ENCODE measurements around the gene IFTAP.

Gene IFTAP

GRCh38 chr11:36628141-36628540, 33.8 kb downstream of the IFTAP start:
- TF ChIP-seq, protein P1, sequence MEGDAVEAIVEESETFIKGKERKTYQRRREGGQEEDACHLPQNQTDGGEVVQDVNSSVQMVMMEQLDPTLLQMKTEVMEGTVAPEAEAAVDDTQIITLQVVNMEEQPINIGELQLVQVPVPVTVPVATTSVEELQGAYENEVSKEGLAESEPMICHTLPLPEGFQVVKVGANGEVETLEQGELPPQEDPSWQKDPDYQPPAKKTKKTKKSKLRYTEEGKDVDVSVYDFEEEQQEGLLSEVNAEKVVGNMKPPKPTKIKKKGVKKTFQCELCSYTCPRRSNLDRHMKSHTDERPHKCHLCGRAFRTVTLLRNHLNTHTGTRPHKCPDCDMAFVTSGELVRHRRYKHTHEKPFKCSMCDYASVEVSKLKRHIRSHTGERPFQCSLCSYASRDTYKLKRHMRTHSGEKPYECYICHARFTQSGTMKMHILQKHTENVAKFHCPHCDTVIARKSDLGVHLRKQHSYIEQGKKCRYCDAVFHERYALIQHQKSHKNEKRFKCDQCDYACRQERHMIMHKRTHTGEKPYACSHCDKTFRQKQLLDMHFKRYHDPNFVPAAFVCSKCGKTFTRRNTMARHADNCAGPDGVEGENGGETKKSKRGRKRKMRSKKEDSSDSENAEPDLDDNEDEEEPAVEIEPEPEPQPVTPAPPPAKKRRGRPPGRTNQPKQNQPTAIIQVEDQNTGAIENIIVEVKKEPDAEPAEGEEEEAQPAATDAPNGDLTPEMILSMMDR (IDR thresholded peaks at IDR 0.05) = no peak

DNA sequence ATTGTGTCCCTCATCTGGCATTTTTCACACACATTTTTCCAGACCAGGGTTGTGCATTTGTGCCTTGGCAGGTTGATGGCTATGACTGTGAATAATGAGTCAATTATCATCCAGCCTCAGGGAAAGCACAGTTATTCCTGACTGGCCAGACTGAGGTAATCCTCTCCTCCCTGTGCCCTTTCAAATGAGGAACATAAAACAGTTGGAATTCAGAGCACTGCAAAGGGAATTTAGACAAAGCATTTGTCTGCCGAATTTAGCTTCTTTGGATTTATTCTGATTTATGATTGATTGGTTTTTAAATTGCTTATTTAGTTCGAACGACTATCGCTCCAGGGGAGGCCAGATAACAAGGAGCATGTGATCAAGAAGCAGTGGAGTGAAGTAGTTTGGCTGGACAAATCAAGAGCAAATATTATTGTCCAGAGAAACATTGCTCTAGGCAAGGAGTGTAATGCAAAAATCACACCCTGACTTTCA, 34.5 kb downstream of the IFTAP start:
- TF ChIP-seq, protein P1 (IDR thresholded peaks at IDR 0.05) = no peak

GRCh38 chr11:36631774-36632173, 37.5 kb downstream of the IFTAP start:
- TF ChIP-seq, protein P1 (IDR thresholded peaks at IDR 0.05) = no peak

GRCh38 chr11:36635066-36635862, 41.0 kb downstream of the IFTAP start:
- TF ChIP-seq, protein P1 (IDR thresholded peaks at IDR 0.05) = no peak

DNA sequence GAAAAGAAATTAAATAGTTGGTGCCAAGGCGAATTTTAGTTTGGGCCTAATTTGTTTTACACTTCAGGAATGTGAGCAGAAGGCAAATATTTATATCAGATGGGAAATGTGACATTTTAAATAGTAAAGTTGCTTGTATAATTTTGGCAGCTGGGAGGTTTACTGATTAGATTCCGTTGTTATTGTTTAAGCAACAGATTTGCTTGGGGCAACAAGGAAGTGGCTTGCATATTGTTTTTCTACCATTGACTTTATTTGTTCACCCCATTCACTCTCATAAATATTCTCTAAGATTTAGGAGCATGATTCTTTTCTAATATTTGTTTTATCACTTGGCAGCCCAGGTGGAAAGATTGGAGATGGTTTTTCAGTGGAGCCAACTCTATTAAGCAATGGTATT, 44.3 kb downstream of the IFTAP start:
- TF ChIP-seq, protein P1 (IDR thresholded peaks at IDR 0.05) = no peak

GRCh38 chr11:36657610-36658267, 63.4 kb downstream of the IFTAP start:
- TF ChIP-seq, protein P1 (IDR thresholded peaks at IDR 0.05) = no peak

DNA sequence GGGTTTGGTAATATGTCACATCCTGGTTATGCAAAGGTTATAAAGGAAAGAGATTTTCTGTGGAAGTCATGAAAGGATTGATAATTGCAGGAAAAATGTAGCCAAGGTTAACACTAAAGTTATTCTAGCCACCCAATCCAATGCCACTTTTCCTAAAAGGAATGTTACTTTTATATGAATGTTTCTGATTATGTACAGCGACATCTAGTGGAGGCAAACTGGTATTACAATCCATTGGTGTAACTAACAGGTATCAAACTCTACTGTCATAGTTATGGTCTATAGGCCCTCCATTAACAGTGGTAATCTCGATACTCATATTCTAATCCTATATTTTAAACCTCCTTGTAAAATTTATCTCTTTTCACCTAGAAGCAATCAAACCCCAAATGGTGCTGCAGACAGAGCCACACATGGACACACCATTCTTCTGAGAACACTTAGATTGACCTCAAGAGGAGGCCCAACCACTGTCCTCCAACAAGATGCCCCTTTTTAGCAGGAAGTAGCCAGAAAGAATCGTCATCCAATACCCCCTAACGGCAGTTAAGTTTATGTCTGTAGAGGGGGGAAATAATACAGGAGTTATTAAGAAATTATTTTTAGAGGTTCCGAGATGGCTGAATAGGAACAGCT, 78.6 kb downstream of the IFTAP start:
- TF ChIP-seq, protein P1 (IDR thresholded peaks at IDR 0.05) = peak; percentile 84
